ENCODE data around the gene TYMS.

GRCh38 chr18:682833-683232 lies 25.4 kb downstream of the TYMS start:
- TF ChIP-seq CTCF (IDR thresholded peaks at IDR 0.05): no peak
- no peak for TF ChIP-seq POLR2A (IDR thresholded peaks at IDR 0.05)
- TF ChIP-seq POLR2AphosphoS5 (IDR thresholded peaks at IDR 0.05): no peak
